GM06990 (cell line): ENCODE measurements around the gene ISL2.

Source experiments
- DNase-seq: peaks from one replicate; pipeline ENCODE4 v3.0.0-alpha.2; 2011; ENCODE audit not compliant: insufficient read length; ENCODE audit errors: extremely low read depth
- H3K27me3 ChIP-seq: replicated peaks from 2 replicates; pipeline ENCODE4 v1.6.0; 2011; ENCODE audit warnings: low read length; ENCODE audit not compliant: control insufficient read depth, insufficient read depth
- H3K36me3 ChIP-seq: 2 replicates; pipeline ENCODE4 v1.5.1; 2011; ENCODE audit warnings: low read length; ENCODE audit not compliant: control insufficient read depth, insufficient read depth
- H3K4me3 ChIP-seq: replicated peaks from 2 replicates; pipeline ENCODE4 v1.5.1; 2011; ENCODE audit warnings: low read depth, mild to moderate bottlenecking, control low read depth, low read length
- CTCF ChIP-seq: IDR thresholded peaks from 2 replicates; pipeline ENCODE4 v1.5.1; 2011; ENCODE audit warnings: low read length, control low read depth, mild to moderate bottlenecking, inconsistent platforms; ENCODE audit not compliant: insufficient read depth, poor library complexity, severe bottlenecking

Gene ISL2

GRCh38 chr15:76378691-76379090 is 42.1 kb downstream of the ISL2 start:
- TF ChIP-seq CTCF, result no peak

GRCh38 chr15:76380249-76380648 is 43.7 kb downstream of the ISL2 start:
- no peak overlapping the region for H3K4me3 ChIP-seq
- no peaks in the 10 kb centered on the region for H3K36me3 ChIP-seq
- no peaks in the 10 kb centered on the region for H3K27me3 ChIP-seq
- DNase-seq, result no peak
- TF ChIP-seq CTCF, result no peak

More at GRCh38 chr15:76378691-76379090, 42.1 kb downstream of the ISL2 start:
- H3K27me3 ChIP-seq, result no peaks in the 10 kb centered on the region
- DNase-seq, result no peak
- no peak overlapping the region for H3K4me3 ChIP-seq
- no peaks in the 10 kb centered on the region for H3K36me3 ChIP-seq

DNA sequence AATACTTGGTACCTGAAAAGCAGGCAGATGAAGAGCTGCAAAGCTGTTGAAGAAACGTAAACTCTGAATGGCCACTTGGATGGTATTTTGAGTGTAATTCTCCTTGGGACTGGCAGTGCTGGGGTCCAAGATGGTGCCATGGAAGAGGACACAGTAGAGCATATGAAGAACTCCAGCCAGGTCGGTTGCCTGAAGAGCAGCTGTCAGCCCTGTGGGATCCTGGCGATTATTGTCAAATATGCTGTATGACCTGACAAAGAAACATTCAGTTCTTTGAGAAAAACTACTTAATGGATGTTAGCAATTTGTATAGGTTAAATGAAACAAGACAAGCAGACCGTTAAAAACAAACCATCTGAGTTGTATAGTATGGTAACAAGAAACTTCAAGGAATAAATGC is 44.8 kb downstream of the ISL2 start:
- DNase-seq, result no peak
- Histone ChIP-seq H3K27me3 (no peaks in the 10 kb centered on the region), H3K4me3 (no peak overlapping the region), H3K36me3 (no peaks in the 10 kb centered on the region)
- no peak for TF ChIP-seq CTCF

DNA sequence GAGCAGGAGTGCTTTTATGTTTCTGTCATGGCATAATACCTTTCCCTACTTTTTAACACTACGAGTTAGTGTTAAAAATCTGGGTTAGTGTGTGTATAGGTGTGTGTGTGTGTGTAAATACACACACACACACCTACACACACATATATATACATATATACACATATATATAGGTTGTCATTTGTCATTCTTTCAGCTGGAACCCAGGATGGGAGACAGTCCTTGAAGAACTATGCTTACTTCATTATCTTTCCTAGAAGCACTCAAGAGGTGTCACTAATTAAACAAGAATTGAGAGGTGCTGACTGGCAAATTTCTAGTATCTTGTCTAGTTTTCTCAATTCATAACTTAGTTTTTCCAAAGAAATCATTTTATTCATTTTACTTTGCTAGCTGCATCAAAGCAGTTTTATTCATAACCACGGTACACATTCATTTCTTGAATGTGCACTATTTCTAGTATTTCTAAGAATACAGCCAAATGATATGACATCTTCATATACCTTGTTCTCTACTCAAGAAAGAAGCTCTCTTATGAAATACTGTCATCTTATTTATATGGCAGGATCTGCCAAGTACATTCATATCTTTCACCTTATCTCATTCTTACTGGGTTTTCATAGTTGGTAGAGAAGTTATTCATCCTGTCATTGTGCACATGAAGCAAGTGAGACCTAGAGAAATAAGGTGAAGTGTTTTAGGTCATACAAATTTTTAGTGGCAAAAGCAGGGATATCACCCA is 46.6 kb downstream of the ISL2 start:
- Histone ChIP-seq H3K27me3 (no peaks in the 10 kb centered on the region), H3K36me3 (no peaks in the 10 kb centered on the region), H3K4me3 (no peak overlapping the region)
- no peak for TF ChIP-seq CTCF
- DNase-seq, result no peak

DNA sequence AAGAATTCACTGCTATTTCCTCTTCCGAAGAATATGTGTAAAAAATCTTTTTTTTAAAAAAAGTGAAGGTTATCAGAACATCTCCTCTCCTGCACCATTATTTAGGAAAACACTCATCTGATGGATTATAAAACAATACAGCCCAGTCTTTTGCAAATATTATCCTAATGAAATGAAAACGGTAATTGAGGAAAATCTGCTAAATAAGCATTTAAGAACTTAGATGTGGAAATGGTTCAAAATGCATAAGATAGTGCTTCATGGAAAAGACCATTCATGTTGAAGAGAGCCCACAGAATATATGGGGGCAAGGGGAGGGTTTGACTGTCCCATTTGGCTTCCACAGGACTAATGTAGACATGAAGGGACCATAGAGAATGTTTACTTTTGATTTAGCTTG is 47.8 kb downstream of the ISL2 start:
- no peak for DNase-seq
- Histone ChIP-seq H3K27me3 (no peaks in the 10 kb centered on the region), H3K4me3 (no peak overlapping the region), H3K36me3 (no peaks in the 10 kb centered on the region)
- no peak for TF ChIP-seq CTCF

GRCh38 chr15:76386178-76386577 is 49.6 kb downstream of the ISL2 start:
- H3K4me3 ChIP-seq, result no peak overlapping the region
- DNase-seq, result no peak
- H3K36me3 ChIP-seq, result no peaks in the 10 kb centered on the region
- TF ChIP-seq CTCF, result no peak
- no peaks in the 10 kb centered on the region for H3K27me3 ChIP-seq
